Measurements from ENCODE around the gene OPCML.

Gene OPCML

GRCh38 chr11:133047036-133047770 lies 485.1 kb downstream of the OPCML start:
- DNase-seq (ENCODE audit: low read depth in 1 of 2, low spot score in 1 of 2), result no peak

- DNase-seq (ENCODE audit: low read depth in 1 of 2, low spot score in 1 of 2), result no peak
Observed at GRCh38 chr11:133046252-133046651, 486.0 kb downstream of the OPCML start.

- DNase-seq (ENCODE audit: low read depth in 1 of 2, low spot score in 1 of 2), result no peak
Observed at GRCh38 chr11:133041928-133042882, 490.1 kb downstream of the OPCML start.

- DNase-seq (ENCODE audit: low read depth in 1 of 2, low spot score in 1 of 2), result no peak
Observed at GRCh38 chr11:133041181-133041580, 491.1 kb downstream of the OPCML start.

- DNase-seq (ENCODE audit: low read depth in 1 of 2, low spot score in 1 of 2), result no peak
Observed at GRCh38 chr11:133040289-133040900, 491.9 kb downstream of the OPCML start.

GRCh38 chr11:133038850-133039249 lies 493.5 kb downstream of the OPCML start:
- DNase-seq (ENCODE audit: low read depth in 1 of 2, low spot score in 1 of 2), result no peak

- no peak for DNase-seq (ENCODE audit: low read depth in 1 of 2, low spot score in 1 of 2)
Observed at GRCh38 chr11:133034929-133035328, 497.4 kb downstream of the OPCML start.

GRCh38 chr11:133029107-133029506 lies 503.2 kb downstream of the OPCML start:
- no peak for DNase-seq (ENCODE audit: low read depth in 1 of 2, low spot score in 1 of 2)

- DNase-seq (ENCODE audit: low read depth in 1 of 2, low spot score in 1 of 2), result no peak
Observed at GRCh38 chr11:133026952-133027351, 505.3 kb downstream of the OPCML start.

- no peak for DNase-seq (ENCODE audit: low read depth in 1 of 2, low spot score in 1 of 2)
Observed at GRCh38 chr11:133024301-133024700, 508.0 kb downstream of the OPCML start.

GRCh38 chr11:133023232-133023631 lies 509.1 kb downstream of the OPCML start:
- DNase-seq (ENCODE audit: low read depth in 1 of 2, low spot score in 1 of 2), result no peak

GRCh38 chr11:133021553-133021952 lies 510.7 kb downstream of the OPCML start:
- DNase-seq (ENCODE audit: low read depth in 1 of 2, low spot score in 1 of 2), result no peak

GRCh38 chr11:133020372-133020714 lies 512.0 kb downstream of the OPCML start:
- DNase-seq (ENCODE audit: low read depth in 1 of 2, low spot score in 1 of 2), result no peak

GRCh38 chr11:133019545-133020371 lies 512.5 kb downstream of the OPCML start:
- DNase-seq (ENCODE audit: low read depth in 1 of 2, low spot score in 1 of 2), result no peak

GRCh38 chr11:133015457-133015856 lies 516.8 kb downstream of the OPCML start:
- no peak for DNase-seq (ENCODE audit: low read depth in 1 of 2, low spot score in 1 of 2)

GRCh38 chr11:133014337-133014736 lies 518.0 kb downstream of the OPCML start:
- DNase-seq (ENCODE audit: low read depth in 1 of 2, low spot score in 1 of 2), result no peak

- DNase-seq (ENCODE audit: low read depth in 1 of 2, low spot score in 1 of 2), result no peak
Observed at GRCh38 chr11:133012803-133013202, 519.5 kb downstream of the OPCML start.

- no peak for DNase-seq (ENCODE audit: low read depth in 1 of 2, low spot score in 1 of 2)
Observed at GRCh38 chr11:133011604-133012003, 520.7 kb downstream of the OPCML start.

- no peak for DNase-seq (ENCODE audit: low read depth in 1 of 2, low spot score in 1 of 2)
Observed at GRCh38 chr11:133007027-133007584, 525.2 kb downstream of the OPCML start.

- no peak for DNase-seq (ENCODE audit: low read depth in 1 of 2, low spot score in 1 of 2)
Observed at GRCh38 chr11:133004369-133004768, 527.9 kb downstream of the OPCML start.

GRCh38 chr11:132999516-132999915 lies 532.8 kb downstream of the OPCML start:
- DNase-seq (ENCODE audit: low read depth in 1 of 2, low spot score in 1 of 2), result no peak
